HepG2 (cell line): ENCODE data around the gene SPDYE6. TPM values are rescaled to one million over a fixed set of nuclear protein-coding genes. Genes with fewer than 3 reads are reported as not detected.

Source experiments
- DPF2 ChIP-seq: sonication (generic); formaldehyde crosslinking; IDR thresholded peaks from 2 replicates; pipeline ENCODE4 v1.4.0; 2020; ENCODE audit warnings: mild to moderate bottlenecking, low read depth, missing genetic modification reagents, borderline replicate concordance
- ELF1 ChIP-seq: sonication (generic); formaldehyde crosslinking; IDR thresholded peaks from 2 replicates; pipeline ENCODE4 v1.4.0; 2020; ENCODE audit warnings: missing genetic modification reagents
- FOXA1 ChIP-seq, 2 experiments: fragments of 450-650 bp in 1 of 2; sonication (generic) in 1 of 2; formaldehyde crosslinking in 1 of 2; IDR thresholded peaks; 2 replicates each; pipeline versions ENCODE4 v1.4.0 to v1.6.1; 2016 to 2020; ENCODE audit warnings: missing genetic modification reagents in 1 of 2
- GZF1 ChIP-seq: sonication (generic); formaldehyde crosslinking; IDR thresholded peaks from 2 replicates; pipeline ENCODE4 v1.5.1; 2020; ENCODE audit warnings: mild to moderate bottlenecking, missing genetic modification reagents
- KDM4B ChIP-seq: sonication (generic); formaldehyde crosslinking; IDR thresholded peaks from 2 replicates; pipeline ENCODE4 v1.4.0; 2020; ENCODE audit warnings: missing genetic modification reagents
- KDM5A ChIP-seq: fragments of 200-600 bp; sonication (generic); IDR thresholded peaks from 2 replicates; pipeline ENCODE4 v1.7.0; 2018; ENCODE audit warnings: antibody characterized with exemption, mild to moderate bottlenecking, low read length, borderline replicate concordance
- MAFF ChIP-seq: IDR thresholded peaks from 2 replicates; pipeline ENCODE4 v1.6.1; 2011; ENCODE audit warnings: low read depth, low read length, improper control_type of control experiment
- MAFK ChIP-seq, 2 experiments: IDR thresholded peaks in 1 of 2; conservative IDR thresholded peaks in 1 of 2; 2 replicates each; pipeline ENCODE4 v1.6.1; 2011; ENCODE audit warnings: improper control_type of control experiment in 2 of 2, low read length in 2 of 2
- MAZ ChIP-seq, 2 experiments: sonication (generic) in 1 of 2; formaldehyde crosslinking in 1 of 2; IDR thresholded peaks; 2 replicates each; pipeline versions ENCODE4 v1.5.0 to v1.6.1; 2012 to 2020; ENCODE audit warnings: low read depth in 2 of 2, mild to moderate bottlenecking in 2 of 2, borderline replicate concordance in 1 of 2, improper control_type of control experiment in 1 of 2, low read length in 1 of 2, missing genetic modification reagents in 1 of 2, moderate library complexity in 1 of 2
- NFYC ChIP-seq: IDR thresholded peaks from 2 replicates; pipeline ENCODE4 v1.6.1; 2016; ENCODE audit warnings: missing genetic modification reagents, missing compliant biosample characterization
- PHF20 ChIP-seq: sonication (generic); formaldehyde crosslinking; IDR thresholded peaks from 2 replicates; pipeline ENCODE4 v1.5.0; 2020; ENCODE audit warnings: mild to moderate bottlenecking, missing genetic modification reagents
- PHF5A ChIP-seq: IDR thresholded peaks from one replicate; pipeline ENCODE4 v1.6.1; 2018; ENCODE audit warnings: low read depth, missing genetic modification reagents; ENCODE audit not compliant: unreplicated experiment
- POGZ ChIP-seq: sonication (generic); formaldehyde crosslinking; IDR thresholded peaks from 2 replicates; pipeline ENCODE4 v1.4.0; 2020; ENCODE audit warnings: mild to moderate bottlenecking, missing genetic modification reagents
- SMARCC2 ChIP-seq: fragments of 450-650 bp; IDR thresholded peaks from 2 replicates; pipeline ENCODE4 v1.6.1; 2017; ENCODE audit warnings: antibody characterized with exemption, mild to moderate bottlenecking
- SOX6 ChIP-seq, 2 experiments: fragments of 450-650 bp in 1 of 2; sonication (generic) in 1 of 2; formaldehyde crosslinking in 1 of 2; IDR thresholded peaks; 2 replicates each; pipeline versions ENCODE4 v1.4.0 to v1.6.1; 2017 to 2020; ENCODE audit warnings: antibody characterized with exemption in 1 of 2, mild to moderate bottlenecking in 1 of 2, missing genetic modification reagents in 1 of 2
- YEATS4 ChIP-seq: sonication (generic); formaldehyde crosslinking; IDR thresholded peaks from 2 replicates; pipeline ENCODE4 v1.4.0; 2020; ENCODE audit warnings: missing genetic modification reagents, borderline replicate concordance
- ZNF12 ChIP-seq: sonication (generic); formaldehyde crosslinking; IDR thresholded peaks from 2 replicates; pipeline ENCODE4 v1.5.0; 2020; ENCODE audit warnings: missing genetic modification reagents
- ZNF703 ChIP-seq: sonication (generic); formaldehyde crosslinking; IDR thresholded peaks from 2 replicates; pipeline ENCODE4 v1.5.1; 2020; ENCODE audit warnings: missing genetic modification reagents, mild to moderate bottlenecking, moderate library complexity, borderline replicate concordance
- polyA plus RNA-seq, 8 experiments: library from polyadenylated mRNA; depleted of rRNA in 3 of 8; stranded (reverse) in 7 of 8; unstranded in 1 of 8; fragments of >200 nt; fragmentation: Illumina TruSeq in 4 of 8; extraction: Trizol in 4 of 8; gene quantifications; 2 replicates each; pipeline versions ENCODE4 v1.2.1 to v1.2.3, GENCODE V29; 2011 to 2016; ENCODE audit warnings: low read depth in 4 of 8, missing spikeins in 1 of 8, mixed read lengths in 1 of 8; ENCODE audit not compliant: insufficient read depth in 1 of 8
- total RNA-seq, 5 experiments: library from RNA; depleted of rRNA; stranded (reverse); fragments of >200 nt; fragmentation: Illumina TruSeq; extraction: Trizol; gene quantifications; 2 replicates each; pipeline ENCODE4 v1.2.3, GENCODE V29; 2016; ENCODE audit warnings: low read depth in 1 of 5
- TF ChIP-seq, protein P1 (sequence below): sonication (generic); formaldehyde crosslinking; IDR thresholded peaks from 2 replicates; pipeline ENCODE4 v1.9.0; 2022; ENCODE audit warnings: missing genetic modification reagents, mild to moderate bottlenecking, borderline replicate concordance
- TF ChIP-seq, protein P2 (sequence below): sonication (generic); formaldehyde crosslinking; IDR thresholded peaks from 2 replicates; pipeline ENCODE4 v1.8.1; 2023; ENCODE audit warnings: missing genetic modification reagents, mild to moderate bottlenecking, borderline replicate concordance
- TF ChIP-seq, protein P3 (sequence below): sonication (generic); formaldehyde crosslinking; IDR thresholded peaks from 2 replicates; pipeline ENCODE4 v1.4.0; 2020; ENCODE audit warnings: missing genetic modification reagents

Gene SPDYE6
- total and polyA plus RNA-seq, 2 of the 13 experiments (the other 11 are each of a cell fraction or from before 2014, with no cell fraction given) = 0.07 TPM; not detected in 1

DNA sequence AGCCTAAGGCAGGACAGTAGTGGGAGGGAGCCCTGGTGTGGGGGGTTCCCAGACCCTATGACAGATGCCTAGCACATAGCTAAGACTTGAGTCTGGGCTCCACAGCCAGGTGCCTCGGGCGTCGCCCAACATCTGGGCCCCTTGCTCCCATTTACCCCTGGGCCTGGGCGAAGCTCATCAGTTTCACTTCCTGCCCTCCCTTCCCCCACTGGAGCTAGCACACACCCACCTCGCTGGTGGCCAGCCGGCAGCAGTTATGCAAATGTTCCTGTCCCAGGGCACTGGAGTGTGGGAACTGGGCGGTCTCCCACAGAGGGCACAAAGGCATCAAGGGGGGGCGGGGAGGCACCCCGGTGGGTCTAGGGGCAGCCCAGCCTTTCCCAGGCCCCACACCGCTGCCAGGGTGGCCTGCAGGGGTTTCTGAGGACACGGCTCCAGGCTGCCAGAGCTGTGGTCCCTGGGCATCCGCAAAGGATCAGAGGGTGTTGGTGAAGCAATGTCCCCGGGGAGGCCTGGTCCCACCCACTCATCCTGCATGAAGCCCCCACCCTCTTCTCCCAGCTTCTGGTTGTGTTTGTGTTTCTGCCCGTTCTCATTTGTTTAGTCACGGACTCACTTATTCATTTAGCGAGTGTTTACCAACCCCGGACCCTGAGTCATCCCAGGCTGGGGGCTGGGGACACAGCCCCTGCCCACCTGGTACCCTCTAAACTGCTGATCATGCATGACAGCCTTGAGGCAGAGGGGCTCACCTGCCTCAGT, 49.1 kb downstream of the SPDYE6 start (continued):
- TF ChIP-seq POGZ (CRISPR knock-in tag) = no peak
- no peak for TF ChIP-seq DPF2 (CRISPR knock-in tag)
- no peak for TF ChIP-seq KDM5A
- TF ChIP-seq ELF1 = peak; percentile 46; the same call in 1 of the 2 replicates
- peak; percentile 79 to 89 for TF ChIP-seq MAFK (conservative IDR thresholded peaks at IDR 0.05 in 1 of 2, IDR thresholded peaks at IDR 0.05 in 1 of 2; ENCODE audit: low read length in 2 of 2)
- TF ChIP-seq MAZ (IDR thresholded peaks at IDR 0.05; ENCODE audit: borderline replicate concordance, low read depth, low read length) = no peak
- 0 out of 2 replicates have a peak, but pooled peaks have one; percentile 20 for TF ChIP-seq MAZ (CRISPR knock-in tag; IDR thresholded peaks at IDR 0.05; ENCODE audit: low read depth)
- TF ChIP-seq ZNF703 = no peak
- TF ChIP-seq, protein P1, sequence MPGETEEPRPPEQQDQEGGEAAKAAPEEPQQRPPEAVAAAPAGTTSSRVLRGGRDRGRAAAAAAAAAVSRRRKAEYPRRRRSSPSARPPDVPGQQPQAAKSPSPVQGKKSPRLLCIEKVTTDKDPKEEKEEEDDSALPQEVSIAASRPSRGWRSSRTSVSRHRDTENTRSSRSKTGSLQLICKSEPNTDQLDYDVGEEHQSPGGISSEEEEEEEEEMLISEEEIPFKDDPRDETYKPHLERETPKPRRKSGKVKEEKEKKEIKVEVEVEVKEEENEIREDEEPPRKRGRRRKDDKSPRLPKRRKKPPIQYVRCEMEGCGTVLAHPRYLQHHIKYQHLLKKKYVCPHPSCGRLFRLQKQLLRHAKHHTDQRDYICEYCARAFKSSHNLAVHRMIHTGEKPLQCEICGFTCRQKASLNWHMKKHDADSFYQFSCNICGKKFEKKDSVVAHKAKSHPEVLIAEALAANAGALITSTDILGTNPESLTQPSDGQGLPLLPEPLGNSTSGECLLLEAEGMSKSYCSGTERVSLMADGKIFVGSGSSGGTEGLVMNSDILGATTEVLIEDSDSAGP (CRISPR knock-in tag) = peak; percentile 57; the same call in 1 of the 2 replicates
- TF ChIP-seq ZNF12 (CRISPR knock-in tag) = no peak
- TF ChIP-seq SMARCC2 = no peak
- TF ChIP-seq, protein P2, sequence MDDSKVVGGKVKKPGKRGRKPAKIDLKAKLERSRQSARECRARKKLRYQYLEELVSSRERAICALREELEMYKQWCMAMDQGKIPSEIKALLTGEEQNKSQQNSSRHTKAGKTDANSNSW (CRISPR knock-in tag) = 0 out of 2 replicates have a peak, but pooled peaks have one; percentile 24
- no peak for TF ChIP-seq KDM4B
- TF ChIP-seq SOX6 (IDR thresholded peaks at IDR 0.05) = no peak
- 0 out of 2 replicates have a peak, but pooled peaks have one; percentile 11 for TF ChIP-seq SOX6 (CRISPR knock-in tag; IDR thresholded peaks at IDR 0.05)
- TF ChIP-seq YEATS4 (CRISPR knock-in tag) = no peak
- peak; percentile 74 for TF ChIP-seq MAFF
- TF ChIP-seq FOXA1 (IDR thresholded peaks at IDR 0.05) = no peak
- TF ChIP-seq FOXA1 (CRISPR knock-in tag; IDR thresholded peaks at IDR 0.05) = no peak
- TF ChIP-seq PHF5A (CRISPR knock-in tag) = no peak
- no peak for TF ChIP-seq NFYC (CRISPR knock-in tag)
- TF ChIP-seq PHF20 = no peak
- TF ChIP-seq, protein P3, sequence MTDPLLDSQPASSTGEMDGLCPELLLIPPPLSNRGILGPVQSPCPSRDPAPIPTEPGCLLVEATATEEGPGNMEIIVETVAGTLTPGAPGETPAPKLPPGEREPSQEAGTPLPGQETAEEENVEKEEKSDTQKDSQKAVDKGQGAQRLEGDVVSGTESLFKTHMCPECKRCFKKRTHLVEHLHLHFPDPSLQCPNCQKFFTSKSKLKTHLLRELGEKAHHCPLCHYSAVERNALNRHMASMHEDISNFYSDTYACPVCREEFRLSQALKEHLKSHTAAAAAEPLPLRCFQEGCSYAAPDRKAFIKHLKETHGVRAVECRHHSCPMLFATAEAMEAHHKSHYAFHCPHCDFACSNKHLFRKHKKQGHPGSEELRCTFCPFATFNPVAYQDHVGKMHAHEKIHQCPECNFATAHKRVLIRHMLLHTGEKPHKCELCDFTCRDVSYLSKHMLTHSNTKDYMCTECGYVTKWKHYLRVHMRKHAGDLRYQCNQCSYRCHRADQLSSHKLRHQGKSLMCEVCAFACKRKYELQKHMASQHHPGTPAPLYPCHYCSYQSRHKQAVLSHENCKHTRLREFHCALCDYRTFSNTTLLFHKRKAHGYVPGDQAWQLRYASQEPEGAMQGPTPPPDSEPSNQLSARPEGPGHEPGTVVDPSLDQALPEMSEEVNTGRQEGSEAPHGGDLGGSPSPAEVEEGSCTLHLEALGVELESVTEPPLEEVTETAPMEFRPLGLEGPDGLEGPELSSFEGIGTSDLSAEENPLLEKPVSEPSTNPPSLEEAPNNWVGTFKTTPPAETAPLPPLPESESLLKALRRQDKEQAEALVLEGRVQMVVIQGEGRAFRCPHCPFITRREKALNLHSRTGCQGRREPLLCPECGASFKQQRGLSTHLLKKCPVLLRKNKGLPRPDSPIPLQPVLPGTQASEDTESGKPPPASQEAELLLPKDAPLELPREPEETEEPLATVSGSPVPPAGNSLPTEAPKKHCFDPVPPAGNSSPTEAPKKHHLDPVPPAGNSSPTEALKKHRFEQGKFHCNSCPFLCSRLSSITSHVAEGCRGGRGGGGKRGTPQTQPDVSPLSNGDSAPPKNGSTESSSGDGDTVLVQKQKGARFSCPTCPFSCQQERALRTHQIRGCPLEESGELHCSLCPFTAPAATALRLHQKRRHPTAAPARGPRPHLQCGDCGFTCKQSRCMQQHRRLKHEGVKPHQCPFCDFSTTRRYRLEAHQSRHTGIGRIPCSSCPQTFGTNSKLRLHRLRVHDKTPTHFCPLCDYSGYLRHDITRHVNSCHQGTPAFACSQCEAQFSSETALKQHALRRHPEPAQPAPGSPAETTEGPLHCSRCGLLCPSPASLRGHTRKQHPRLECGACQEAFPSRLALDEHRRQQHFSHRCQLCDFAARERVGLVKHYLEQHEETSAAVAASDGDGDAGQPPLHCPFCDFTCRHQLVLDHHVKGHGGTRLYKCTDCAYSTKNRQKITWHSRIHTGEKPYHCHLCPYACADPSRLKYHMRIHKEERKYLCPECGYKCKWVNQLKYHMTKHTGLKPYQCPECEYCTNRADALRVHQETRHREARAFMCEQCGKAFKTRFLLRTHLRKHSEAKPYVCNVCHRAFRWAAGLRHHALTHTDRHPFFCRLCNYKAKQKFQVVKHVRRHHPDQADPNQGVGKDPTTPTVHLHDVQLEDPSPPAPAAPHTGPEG (CRISPR knock-in tag) = no peak
- TF ChIP-seq GZF1 (CRISPR knock-in tag) = no peak
